SU-DHL-6 (cell line): ENCODE measurements around the gene NOD1.

Experiments
- CTCF ChIP-seq: fragments of 200-600 bp; sonication (generic); IDR thresholded peaks from one replicate; pipeline ENCODE4 v1.5.1; 2017; ENCODE audit warnings: antibody characterized with exemption, mild to moderate bottlenecking, low read length, moderate library complexity; ENCODE audit not compliant: insufficient read depth, poor library complexity, severe bottlenecking
- EZH2phosphoT487 ChIP-seq: fragments of 200-600 bp; sonication (generic), shearing (Covaris generic); conservative IDR thresholded peaks from 2 replicates; pipeline ENCODE4 v1.6.1; 2018; ENCODE audit warnings: mild to moderate bottlenecking, antibody characterized with exemption, low read length, moderate library complexity, mixed read lengths

GRCh38 chr7:30479202-30480120 lies 877 bp upstream of the NOD1 start:
- no peak for TF ChIP-seq CTCF
- TF ChIP-seq EZH2phosphoT487, result no peak
